HG03159 (cell line): ENCODE results near the gene DNASE1L1.

ENCODE experiments used
- ATAC-seq: cut with Tn5 transposase; IDR thresholded peaks from one replicate; pipeline ENCODE4 v1.9.1; 2021; ENCODE audit warnings: mild to moderate bottlenecking, moderate library complexity; ENCODE audit not compliant: unreplicated experiment

Gene DNASE1L1

DNA sequence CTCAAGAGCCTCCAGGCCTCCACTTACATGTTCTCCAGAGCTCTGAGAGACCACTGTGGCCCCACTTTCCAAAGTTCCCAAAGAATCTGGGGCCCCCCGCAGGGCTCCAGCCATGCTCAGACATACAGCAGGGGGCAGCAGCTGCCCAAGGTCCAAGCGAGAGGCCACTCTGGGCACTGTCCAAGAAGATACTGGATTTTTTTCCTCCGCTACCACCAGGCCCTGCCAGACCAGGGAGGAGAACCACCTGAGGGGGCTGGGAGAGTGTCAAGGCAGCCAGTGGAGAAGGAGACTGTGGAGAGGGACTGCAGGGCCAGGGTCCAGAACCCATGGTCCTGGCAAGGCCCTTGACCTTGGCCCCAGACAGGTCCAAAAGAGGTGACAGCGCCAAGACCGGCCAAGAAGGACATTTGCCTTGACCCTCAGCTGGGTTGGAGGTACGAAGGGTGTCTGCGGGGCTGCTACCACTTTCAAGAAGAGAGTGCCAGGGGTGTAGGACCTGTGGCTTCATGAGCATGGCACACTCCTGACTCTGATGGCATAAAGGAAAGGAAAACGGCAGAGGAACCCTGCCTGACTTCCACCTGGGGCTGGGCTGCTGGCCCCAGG is 24.7 kb downstream of the DNASE1L1 start:
- no peak for ATAC-seq

DNA sequence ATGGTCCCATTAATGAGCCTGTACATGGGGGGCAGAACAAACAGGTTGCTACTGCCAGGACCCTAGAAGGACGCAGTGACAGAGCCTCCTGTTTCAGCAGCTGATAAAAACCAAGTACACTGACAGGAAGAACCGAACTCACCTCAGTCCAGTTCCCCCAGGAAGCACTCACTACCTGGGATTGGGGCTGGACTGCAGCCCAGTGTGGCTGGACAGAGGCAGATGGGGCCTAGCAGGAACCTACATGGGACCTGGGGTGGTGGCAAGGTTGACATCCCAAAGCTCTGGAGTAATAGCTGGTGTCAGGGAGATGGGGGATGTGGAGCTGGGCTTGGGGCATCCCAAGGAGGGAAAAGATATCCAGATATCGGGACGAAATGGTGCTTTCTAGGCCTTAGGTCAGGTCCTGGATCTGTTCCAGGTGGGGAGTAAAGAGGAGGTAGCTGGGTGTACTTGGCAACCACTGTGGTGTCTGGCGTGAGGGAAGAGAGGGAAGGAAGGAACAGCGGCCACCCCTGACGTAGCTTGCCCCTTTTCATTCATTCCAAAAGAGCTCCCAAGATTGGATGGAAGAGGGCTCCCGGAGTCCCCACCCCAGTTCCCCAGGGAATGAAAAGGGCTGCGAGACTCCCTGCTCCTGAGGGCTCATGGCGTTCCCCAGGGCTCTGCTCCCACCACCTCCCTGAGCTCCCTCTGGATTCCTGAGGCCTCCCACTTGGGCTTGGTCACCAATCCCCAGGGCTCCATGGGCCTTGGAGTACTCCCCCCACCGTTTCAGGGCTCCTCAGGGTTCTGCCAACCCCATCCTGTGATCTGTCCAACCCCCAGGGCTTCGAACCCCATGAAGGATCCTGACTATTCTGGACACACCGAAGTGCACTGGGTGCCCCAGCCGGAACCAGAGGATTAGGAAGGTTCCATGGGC is 25.4 kb downstream of the DNASE1L1 start:
- no peak for ATAC-seq

DNA sequence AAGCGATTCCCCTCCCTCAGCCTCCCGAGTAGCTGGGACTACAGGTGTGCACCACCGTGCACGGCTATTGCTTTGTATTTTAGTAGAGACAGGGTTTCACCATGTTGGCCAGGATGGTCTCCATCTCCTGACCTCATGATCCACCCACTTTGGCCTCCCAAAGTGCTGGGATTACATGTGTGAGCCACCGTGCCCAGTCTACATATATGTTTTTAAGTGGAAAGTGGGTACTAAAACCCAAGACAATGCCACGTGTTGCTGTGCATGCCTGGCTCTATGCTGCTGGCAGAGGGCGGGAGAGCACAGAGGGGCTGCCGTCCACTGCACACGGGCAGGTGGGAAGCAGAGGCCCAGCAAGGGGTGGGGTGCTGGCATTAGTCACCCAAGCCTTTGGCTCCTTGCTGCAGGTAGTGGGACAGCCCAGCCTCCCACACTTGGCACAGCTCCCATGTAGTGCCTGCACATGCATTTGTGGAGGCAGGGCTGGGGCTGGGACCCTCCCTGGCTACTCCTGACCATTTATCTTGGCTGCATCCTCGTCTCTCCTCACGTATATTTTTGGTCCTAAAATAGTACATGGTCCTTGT is 26.5 kb downstream of the DNASE1L1 start:
- no peak for ATAC-seq

DNA sequence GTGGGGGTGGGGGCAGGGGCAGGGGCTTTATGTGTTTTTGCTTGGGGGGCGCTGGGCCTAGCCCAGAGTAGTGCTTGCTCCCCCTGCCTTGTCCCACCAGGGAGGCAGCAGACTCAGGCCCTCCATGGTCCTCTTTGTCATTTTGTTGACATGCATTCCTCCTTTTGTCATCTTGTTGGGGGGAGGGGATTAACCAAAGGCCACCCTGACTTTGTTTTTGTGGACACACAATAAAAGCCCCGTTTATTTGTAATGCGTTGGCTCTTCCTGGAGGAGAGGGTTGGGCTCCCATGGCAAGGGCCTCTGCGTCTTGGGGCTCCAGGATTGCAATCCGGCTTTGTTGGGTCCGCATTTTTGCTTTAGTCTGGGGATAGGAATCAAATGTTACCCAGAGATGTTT is 27.8 kb downstream of the DNASE1L1 start:
- ATAC-seq = no peak

DNA sequence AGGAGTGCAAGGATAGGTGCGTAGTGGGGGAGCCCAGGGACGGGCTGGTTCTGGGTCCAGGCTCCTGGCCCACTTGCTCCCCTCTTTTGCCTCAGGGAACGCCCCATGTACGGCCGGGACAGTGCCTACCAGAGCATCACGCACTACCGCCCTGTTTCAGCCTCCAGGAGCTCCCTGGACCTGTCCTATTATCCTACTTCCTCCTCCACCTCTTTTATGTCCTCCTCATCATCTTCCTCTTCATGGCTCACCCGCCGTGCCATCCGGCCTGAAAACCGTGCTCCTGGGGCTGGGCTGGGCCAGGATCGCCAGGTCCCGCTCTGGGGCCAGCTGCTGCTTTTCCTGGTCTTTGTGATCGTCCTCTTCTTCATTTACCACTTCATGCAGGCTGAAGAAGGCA is 28.3 kb downstream of the DNASE1L1 start:
- no peak for ATAC-seq

DNA sequence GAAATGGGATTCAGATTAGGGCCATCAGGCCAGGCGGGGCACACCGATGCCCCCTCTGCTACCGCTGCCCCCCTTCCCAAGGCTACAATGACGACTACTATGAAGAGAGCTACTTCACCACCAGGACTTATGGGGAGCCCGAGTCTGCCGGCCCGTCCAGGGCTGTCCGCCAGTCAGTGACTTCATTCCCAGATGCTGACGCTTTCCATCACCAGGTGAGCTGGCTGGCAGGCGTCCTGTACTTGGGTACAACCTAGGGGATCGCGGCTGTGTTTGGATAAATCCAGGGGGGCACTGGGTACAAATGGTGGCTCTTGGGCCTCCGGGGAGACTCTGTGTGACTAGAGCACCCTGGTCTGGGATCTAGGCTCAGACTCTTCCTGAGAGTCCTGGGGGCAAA is 28.9 kb downstream of the DNASE1L1 start:
- no peak for ATAC-seq

DNA sequence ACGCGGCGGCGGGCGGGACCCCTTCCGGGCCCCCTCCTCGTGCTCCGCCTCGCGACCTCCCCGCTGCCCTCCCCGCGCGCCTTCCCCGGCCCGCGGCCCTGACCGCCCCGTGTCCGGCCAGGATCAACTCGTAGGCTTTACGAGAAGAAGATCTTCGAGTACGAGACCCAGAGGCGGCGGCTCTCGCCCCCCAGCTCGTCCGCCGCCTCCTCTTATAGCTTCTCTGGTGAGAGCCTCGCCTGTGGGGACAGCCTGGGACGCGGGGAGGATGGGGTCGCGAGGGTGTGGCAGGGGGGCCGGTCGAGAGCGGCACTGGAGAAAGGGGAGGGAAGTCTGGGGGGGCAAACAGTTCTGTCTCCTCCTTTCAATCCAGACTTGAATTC is 29.5 kb downstream of the DNASE1L1 start:
- no peak for ATAC-seq

DNA sequence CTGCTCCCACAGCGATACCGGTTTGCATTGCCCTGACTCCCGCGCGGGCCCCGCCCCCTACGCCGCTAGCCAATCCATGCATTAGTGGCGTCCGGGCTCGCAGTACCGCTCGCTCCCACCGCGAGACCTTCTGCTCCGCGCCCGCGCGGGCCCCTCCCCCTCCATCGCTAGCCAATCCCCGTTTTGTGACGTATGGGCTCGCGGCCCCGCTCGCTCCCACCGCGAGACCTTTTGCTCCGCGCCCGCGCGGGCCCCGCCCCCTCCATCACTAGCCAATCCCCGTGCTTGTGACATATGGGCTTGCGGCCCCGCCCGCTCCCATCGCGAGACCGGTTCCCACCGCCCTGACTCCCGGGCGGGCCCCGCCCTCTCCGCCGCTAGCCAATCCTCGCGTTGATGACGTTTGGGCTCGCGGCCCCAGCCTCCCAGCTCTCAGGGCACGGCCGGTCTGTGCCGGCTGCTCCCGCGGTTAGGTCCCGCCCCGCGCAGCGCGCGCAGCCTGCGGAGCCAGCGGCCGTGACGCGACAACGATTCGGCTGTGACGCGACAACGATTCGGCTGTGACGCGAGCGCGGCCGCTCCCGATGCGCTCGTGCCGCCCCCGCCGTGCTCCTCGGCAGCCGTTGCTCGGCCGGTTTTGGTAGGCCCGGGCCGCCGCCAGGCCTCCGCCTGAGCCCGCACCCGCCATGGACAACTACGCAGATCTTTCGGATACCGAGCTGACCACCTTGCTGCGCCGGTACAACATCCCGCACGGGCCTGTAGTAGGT is 30.1 kb downstream of the DNASE1L1 start, which contains the start of gene EMD:
EMD (plus strand) TSS at position 497 of the 770 bp plus-strand sequence; CDS start at position 687, 190 bp downstream.
- peak; percentile 80 for ATAC-seq

DNA sequence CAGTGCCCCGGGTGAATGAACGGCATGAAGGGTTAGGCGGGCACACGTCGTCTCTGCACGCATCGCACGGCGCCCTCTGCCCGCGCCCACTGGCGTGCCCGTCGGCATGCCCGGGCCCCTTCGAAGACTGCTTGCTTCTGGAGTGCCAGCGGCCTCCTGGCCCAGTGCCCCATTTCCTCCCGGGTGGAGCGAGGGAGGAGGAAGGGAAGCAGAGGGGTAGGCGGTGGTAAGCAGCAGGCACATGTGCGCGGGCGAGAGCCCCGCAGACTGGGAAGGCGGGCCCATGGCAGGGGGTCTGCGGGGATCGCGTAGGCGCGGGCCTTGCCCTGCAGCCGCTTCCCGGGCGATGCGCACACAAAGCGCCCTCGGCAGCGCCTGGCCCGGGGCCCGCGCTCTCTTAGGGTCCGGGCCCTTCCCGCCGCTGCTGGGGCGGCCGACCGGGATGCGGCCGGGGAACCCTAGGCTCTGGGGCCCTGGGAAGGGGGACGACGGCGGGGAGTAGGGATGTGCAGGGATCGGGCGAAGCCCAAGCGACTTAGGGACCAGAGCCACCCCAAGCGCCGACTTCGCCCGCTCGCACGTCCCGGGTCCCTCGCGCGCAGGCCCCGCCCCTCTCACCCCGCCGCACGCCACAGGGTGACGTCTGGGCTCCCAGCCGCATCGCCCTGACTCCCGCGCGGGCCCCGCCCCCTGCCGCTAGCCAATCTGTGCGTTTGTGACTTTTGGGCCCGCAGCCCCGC is 30.8 kb downstream of the DNASE1L1 start:
- ATAC-seq = peak; percentile 0

DNA sequence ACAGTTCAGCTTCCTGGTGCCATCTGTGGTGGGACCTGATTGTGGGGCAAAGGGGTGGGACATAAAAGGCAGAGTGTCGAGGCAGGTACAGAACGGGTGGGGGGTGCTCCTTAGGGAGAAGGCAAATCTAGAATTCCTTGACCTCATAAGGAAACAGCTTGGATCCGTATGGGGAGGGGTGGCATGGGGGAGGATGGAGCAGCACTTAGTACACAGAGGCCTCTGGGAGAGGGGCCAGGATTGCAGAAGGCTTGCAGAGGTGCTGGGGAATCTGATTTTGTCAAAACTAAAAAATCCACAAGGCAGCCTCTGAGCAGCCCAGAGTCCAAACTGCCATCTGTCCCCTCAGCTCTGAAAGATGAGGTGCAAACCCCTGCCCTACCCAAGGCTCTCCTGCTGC is 32.3 kb downstream of the DNASE1L1 start:
- ATAC-seq = no peak

DNA sequence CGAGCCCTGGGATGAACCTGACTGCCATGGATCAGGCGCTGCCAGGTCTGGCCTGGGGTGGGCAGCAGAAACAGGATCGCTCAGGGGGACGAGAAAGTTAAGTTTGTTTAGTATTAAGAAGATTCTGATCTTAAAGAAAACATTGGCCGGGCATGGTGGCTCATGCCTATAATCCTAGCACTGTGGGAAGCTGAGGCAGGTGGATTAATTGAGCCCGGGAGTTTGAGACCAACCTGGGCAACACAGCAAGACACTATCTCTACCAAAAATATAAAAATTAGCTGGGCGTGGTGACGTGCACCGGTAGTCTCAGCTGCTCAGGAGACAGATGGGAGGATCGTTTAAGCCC is 33.9 kb downstream of the DNASE1L1 start:
- no peak for ATAC-seq

DNA sequence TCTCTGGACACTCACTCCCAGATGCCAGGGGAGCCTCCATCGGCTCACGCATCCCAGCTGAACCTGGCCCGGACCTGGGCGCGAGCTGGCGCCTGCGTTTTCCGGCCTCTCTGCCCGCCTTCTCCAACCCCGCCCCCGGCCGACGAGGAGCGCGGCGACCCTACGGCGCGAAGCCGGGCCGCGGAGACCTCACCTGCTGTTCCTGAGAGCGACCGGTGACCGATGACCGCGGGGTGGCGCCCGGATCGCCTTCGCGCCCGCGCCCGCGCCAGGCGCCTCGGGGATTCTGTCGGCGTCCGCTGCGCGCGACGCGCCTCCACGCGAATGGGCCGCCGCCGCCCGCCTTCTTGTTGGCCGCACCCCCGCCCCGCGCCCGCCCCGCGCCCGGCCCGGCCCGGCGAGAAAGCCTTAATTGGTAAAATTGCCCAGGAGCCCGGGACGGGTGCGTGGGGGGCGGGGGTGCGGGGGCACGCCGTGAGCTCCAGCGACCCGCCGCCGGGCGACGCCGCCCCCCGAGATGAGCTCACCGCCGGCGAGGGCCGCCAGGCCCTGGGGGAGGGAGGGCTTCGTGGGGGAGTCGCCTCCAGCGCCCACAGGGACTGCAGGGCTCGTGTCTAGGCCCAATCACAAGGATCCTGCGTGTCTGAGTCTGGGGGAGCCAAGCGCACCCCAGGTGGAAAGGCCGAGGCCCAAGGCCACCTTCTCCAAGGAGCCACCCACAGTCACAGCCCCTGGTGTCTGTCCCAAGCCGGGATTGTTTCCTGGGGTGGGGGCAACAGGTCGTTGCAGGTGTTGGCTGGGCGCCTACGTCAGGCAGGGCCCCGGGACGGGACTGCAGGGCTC is 34.5 kb downstream of the DNASE1L1 start, which contains the start of gene FLNA:
FLNA (minus strand) TSS at position 322 of the 843 bp plus-strand sequence. CDS start 3,389 bp downstream, outside the sequence.
- no peak for ATAC-seq

DNA sequence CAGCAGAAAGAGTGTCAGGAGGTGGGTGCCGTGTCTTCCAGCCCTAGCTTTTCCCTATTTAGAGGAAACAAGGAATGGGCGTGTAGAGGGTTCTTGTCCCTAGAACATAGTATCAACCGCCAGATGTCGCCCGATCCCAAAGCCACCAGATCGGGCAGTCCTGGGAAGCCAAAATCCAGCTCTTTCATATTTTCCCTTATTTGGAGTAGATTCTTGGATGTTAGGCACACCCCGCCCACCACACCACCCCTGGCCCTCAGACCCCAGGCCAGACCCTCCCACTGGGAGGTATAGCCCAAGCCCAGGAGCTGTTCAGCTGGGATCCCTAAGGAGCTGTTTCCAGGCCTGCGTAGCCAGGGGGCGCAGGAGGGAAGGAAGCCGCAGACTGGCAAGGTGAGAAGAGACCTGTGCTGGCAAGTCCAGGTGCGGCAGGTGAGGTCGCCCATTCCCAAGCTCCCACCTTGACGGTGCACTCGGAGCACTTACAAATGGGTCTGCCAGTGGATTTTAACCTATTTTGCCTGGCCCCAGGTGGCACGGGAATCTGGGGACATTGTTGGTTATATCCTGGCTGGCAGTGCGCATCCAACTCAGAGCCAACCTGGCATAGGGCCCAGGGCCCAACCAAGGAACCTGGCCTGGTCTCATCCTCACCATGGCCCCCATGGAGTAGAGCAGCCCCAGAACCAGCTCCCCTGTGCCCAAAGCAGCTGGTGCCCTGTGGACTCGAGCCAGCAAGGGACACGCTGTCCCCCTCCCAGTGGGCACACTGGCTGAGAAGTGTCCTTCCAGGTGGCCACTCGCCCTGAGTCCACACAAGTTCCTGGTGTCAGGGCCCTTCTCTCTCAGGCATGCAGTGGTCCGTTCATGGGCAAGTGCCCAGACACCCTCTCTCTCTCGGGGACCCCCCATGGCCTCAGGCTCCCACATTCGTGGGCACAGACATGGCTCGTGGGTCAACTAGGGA is 35.4 kb downstream of the DNASE1L1 start:
- no peak for ATAC-seq

DNA sequence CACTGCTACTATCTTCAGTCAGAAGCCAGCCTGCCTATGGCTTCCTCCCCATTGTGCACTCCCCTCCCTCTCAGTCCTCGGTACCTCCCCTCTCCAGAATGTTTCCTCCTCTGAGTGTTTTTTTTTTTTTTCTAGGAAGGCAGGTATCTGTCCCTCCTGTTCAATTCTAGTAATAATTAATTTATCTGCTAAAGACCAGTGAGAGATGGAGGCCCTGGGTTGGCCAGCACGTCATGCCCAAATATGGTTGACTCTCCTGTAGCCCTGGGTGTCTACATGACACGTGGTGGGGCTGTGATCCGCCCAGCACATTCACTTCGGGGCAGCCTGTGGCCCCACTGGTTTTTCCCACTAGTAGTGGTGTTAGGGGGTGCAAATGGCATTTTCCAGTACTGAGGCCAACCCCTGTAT is 36.4 kb downstream of the DNASE1L1 start:
- ATAC-seq = no peak

DNA sequence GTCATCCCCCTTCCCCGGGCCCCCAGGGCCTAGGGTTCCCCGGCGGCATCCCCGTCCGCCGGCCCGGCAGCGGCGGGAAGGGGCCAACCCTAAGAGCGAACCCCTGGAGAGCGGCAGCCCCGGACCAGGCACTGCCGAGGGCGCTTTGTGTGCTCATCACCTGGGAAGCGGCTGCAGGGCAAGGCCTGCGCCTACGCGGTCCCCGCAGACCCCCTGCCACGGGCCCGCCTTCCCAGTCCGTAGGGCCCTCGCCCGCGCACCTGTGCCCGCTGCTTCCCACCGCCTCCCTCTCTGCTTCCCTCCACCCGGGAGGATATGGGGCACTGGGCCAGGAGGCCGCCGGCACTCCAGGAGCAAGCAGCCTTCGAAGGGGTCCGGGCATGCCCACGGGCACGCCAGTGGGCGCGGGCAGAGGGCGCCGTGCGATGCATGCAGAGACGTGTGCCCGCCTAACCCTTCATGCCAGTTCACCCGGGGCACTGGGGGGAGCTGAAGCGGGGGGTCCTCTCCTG is 37.2 kb downstream of the DNASE1L1 start:
- ATAC-seq = no peak

DNA sequence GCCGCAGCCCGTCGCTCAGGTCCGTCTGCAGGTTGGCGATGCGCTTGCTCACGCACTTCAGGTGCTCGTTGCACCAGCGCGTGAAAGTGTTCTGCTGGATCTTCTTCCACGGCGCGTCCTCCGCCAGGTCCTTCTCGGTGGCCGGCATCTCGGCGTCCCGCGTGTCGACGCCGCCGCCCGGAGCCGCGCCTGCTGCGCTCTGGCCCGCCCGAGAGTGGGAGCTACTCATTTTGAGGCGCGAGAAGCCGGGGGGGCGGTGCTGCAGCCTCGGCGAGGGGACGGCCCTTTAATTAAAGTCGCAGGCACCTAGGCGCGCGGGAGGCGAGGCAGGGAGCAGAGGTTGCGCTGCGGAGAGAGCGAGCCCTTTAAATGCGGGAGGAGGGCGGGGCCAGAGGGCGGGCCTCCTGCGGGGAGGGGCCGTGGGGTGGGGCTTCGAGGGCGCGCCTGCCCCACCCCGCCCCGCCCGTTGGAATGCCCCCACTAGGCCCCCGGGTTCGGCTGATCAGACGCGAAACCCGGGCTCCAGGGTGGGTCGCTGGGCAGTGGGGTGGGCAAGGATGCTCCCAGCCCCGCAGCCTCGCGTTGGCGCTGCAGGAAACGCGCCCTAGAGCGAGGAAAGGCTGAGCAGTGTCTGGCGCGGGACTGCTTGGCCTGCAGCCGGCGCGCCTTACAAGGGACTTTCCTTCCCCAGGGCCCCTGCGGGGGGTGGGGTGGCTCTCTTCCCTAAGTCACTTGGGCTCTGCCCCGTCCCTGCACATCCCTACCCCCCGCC is 37.9 kb downstream of the DNASE1L1 start:
- ATAC-seq = peak; percentile 63

DNA sequence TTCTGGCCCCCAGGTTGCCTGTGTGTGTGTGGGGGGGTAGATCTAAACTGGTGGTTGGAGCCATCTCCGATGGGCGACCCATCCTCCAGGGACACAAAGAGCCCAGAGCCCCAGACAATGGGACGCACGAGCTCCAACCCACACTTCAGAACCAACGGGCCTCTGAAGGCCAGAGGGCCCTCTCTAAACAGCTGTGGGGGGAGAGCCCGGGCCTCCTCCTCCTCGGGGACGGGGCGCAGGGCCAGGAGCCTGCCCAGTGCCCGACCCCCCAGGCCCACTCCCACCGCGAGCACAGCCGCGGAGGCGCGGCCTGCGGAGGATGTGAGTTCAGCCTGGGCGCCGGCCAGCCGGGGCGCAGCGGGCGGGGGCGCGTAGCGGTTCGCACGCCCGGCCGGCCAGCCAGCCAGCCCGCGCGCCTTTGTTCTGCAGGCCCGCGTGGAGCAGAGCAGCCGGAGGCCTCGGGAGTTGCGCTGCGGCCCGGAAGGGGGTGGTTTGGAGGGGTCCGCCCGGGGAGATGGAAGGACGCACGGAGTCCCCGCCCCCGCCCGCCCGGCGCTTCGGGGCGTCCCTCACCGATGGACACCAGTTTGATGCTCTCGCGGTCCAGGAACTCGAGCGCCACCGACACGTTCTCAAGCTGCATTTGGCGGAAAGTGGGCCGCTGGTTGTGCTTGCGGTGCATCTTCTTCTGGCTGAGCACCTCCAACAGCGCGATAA is 38.6 kb downstream of the DNASE1L1 start:
- ATAC-seq = no peak
